Measurements from ENCODE around the gene E2F4. TPM values are rescaled to one million over a fixed set of nuclear protein-coding genes. Genes with fewer than 3 reads are reported as not detected.
A peak's percentile ranks its signal among the peaks of the same experiment; 100 is the strongest.

Gene E2F4
- total and polyA plus RNA-seq, 2 of the 13 experiments (the other 11 are each of a cell fraction or from before 2014, with no cell fraction given) = 84.8 to 91.2 TPM

GRCh38 chr16:67184995-67185650 lies 6.8 kb upstream of the E2F4 start (continued):
- TF ChIP-seq GZF1 (CRISPR knock-in tag; IDR thresholded peaks at IDR 0.05) (peak; percentile 91; the same call in 1 of the 2 replicates), KAT2B (IDR thresholded peaks at IDR 0.05; ENCODE audit: borderline replicate concordance, low read depth, low read length) (no peak), IRX3 (CRISPR knock-in tag; IDR thresholded peaks at IDR 0.05; ENCODE audit: borderline replicate concordance, low read depth) (no peak; the same call in 1 of the 2 replicates), POLR2AphosphoS2 (IDR thresholded peaks at IDR 0.05; ENCODE audit: low read depth, low read length) (no peak), ZNF496 (CRISPR knock-in tag; IDR thresholded peaks at IDR 0.05; ENCODE audit: insufficient replicate concordance) (no peak), MAF1 (CRISPR knock-in tag; IDR thresholded peaks at IDR 0.05; ENCODE audit: borderline replicate concordance) (peak; percentile 84; the same call in 1 of the 2 replicates), ISL2 (CRISPR knock-in tag; IDR thresholded peaks at IDR 0.05) (peak; percentile 61; the same call in 1 of the 2 replicates), PAX8 (CRISPR knock-in tag; IDR thresholded peaks at IDR 0.05; ENCODE audit: borderline replicate concordance) (no peak), MAZ (IDR thresholded peaks at IDR 0.05; ENCODE audit: borderline replicate concordance, low read depth, low read length) (peak; percentile 75; the same call in 1 of the 2 replicates), MAZ (CRISPR knock-in tag; IDR thresholded peaks at IDR 0.05; ENCODE audit: low read depth) (peak; percentile 89), U2AF1 (optimal IDR thresholded peaks at IDR 0.05; ENCODE audit: low read depth, low read length) (no peak), SIN3B (IDR thresholded peaks at IDR 0.05; ENCODE audit: low read length) (peak; percentile 63; the same call in 1 of the 2 replicates), ZNF768 (CRISPR knock-in tag; IDR thresholded peaks at IDR 0.05) (peak; percentile 90), ZSCAN29 (CRISPR knock-in tag; conservative IDR thresholded peaks at IDR 0.05) (no peak; the same call in 1 of the 2 replicates), ZNF207 (IDR thresholded peaks at IDR 0.05; ENCODE audit: borderline replicate concordance) (no peak), ZNF713 (CRISPR knock-in tag; IDR thresholded peaks at IDR 0.05) (peak; percentile 88; the same call in 1 of the 2 replicates), SNRNP70 (IDR thresholded peaks at IDR 0.05; ENCODE audit: low read depth, low read length) (no peak), ZSCAN31 (CRISPR knock-in tag; IDR thresholded peaks at IDR 0.05; ENCODE audit: low read depth) (peak; percentile 87; the same call in 1 of the 2 replicates), ZNF629 (CRISPR knock-in tag; conservative IDR thresholded peaks at IDR 0.05) (peak; percentile 52), ZNF660 (CRISPR knock-in tag; IDR thresholded peaks at IDR 0.05; ENCODE audit: borderline replicate concordance, low read depth) (no peak), MZF1 (CRISPR knock-in tag; IDR thresholded peaks at IDR 0.05; ENCODE audit: borderline replicate concordance) (no peak), ZNF605 (CRISPR knock-in tag; IDR thresholded peaks at IDR 0.05) (peak; percentile 81; the same call in 1 of the 2 replicates), ZSCAN20 (CRISPR knock-in tag; IDR thresholded peaks at IDR 0.05; ENCODE audit: borderline replicate concordance) (no peak; the same call in 1 of the 2 replicates)
